HG02852 (cell line): ENCODE measurements around the gene PCCA.

Source experiments
- ATAC-seq: cut with Tn5 transposase; IDR thresholded peaks from one replicate; pipeline ENCODE4 v1.9.1; 2021; ENCODE audit warnings: mild to moderate bottlenecking, moderate library complexity; ENCODE audit not compliant: unreplicated experiment

The PCCA gene

GRCh38 chr13:100447831-100448230 is 358.9 kb downstream of the PCCA start:
- no peak for ATAC-seq

GRCh38 chr13:100451923-100452322 is 363.0 kb downstream of the PCCA start:
- no peak for ATAC-seq

GRCh38 chr13:100454876-100455275 is 366.0 kb downstream of the PCCA start:
- ATAC-seq, result no peak

- ATAC-seq, result no peak
Measured at GRCh38 chr13:100458673-100459072, 369.8 kb downstream of the PCCA start.

- ATAC-seq, result no peak
Measured at GRCh38 chr13:100459747-100460146, 370.9 kb downstream of the PCCA start.

- no peak for ATAC-seq
Measured at GRCh38 chr13:100460266-100460665, 371.4 kb downstream of the PCCA start.

- ATAC-seq, result no peak
Measured at GRCh38 chr13:100460791-100461190, 371.9 kb downstream of the PCCA start.

- no peak for ATAC-seq
Measured at GRCh38 chr13:100461309-100462030, 372.6 kb downstream of the PCCA start.

- no peak for ATAC-seq
Measured at GRCh38 chr13:100464006-100464405, 375.1 kb downstream of the PCCA start.

- ATAC-seq, result no peak
Measured at GRCh38 chr13:100465558-100465957, 376.7 kb downstream of the PCCA start.

- ATAC-seq, result no peak
Measured at GRCh38 chr13:100470866-100471505, 382.1 kb downstream of the PCCA start.

GRCh38 chr13:100473087-100473486 is 384.2 kb downstream of the PCCA start:
- ATAC-seq, result no peak

- ATAC-seq, result no peak
Measured at GRCh38 chr13:100473501-100474044, 384.7 kb downstream of the PCCA start.

- no peak for ATAC-seq
Measured at GRCh38 chr13:100476963-100477362, 388.1 kb downstream of the PCCA start.

GRCh38 chr13:100478107-100478809 is 389.4 kb downstream of the PCCA start:
- no peak for ATAC-seq

GRCh38 chr13:100480676-100481075 is 391.8 kb downstream of the PCCA start:
- no peak for ATAC-seq

- no peak for ATAC-seq
Measured at GRCh38 chr13:100483139-100483538, 394.2 kb downstream of the PCCA start.

GRCh38 chr13:100483841-100484381 is 395.0 kb downstream of the PCCA start:
- ATAC-seq, result no peak

GRCh38 chr13:100484702-100485101 is 395.8 kb downstream of the PCCA start:
- ATAC-seq, result no peak

GRCh38 chr13:100485265-100485664 is 396.4 kb downstream of the PCCA start:
- ATAC-seq, result no peak

GRCh38 chr13:100490692-100491091 is 401.8 kb downstream of the PCCA start:
- ATAC-seq, result no peak
